ES-I3 (cell line): Measurements from ENCODE around the gene AKAIN1.

Source experiments
- H3K36me3 ChIP-seq: 2 replicates; pipeline ENCODE4 v1.6.1; 2013; ENCODE audit warnings: mild to moderate bottlenecking, low read length, control low read depth, moderate library complexity; ENCODE audit not compliant: insufficient read depth
- H3K4me1 ChIP-seq: 2 replicates; pipeline ENCODE4 v1.6.1; 2013; ENCODE audit warnings: mild to moderate bottlenecking, control low read depth, low read length; ENCODE audit not compliant: insufficient read depth
- H3K9ac ChIP-seq: 2 replicates; pipeline ENCODE4 v1.6.1; 2013; ENCODE audit warnings: low read depth, mild to moderate bottlenecking, low read length, moderate library complexity
- H3K9me3 ChIP-seq: 2 replicates; pipeline ENCODE4 v1.6.1; 2013; ENCODE audit warnings: mild to moderate bottlenecking, low read length, moderate library complexity; ENCODE audit not compliant: control insufficient read depth, insufficient read depth

AKAIN1 gene

GRCh38 chr18:5197032-5197434 lies at the start of gene AKAIN1:
Gene AKAIN1, minus strand, starts transcription at chr18:5197257. Its CDS starts 204 bp downstream, at chr18:5197053.
- H3K9me3 ChIP-seq = no peaks in the 10 kb centered on the region
- no peaks in the 10 kb centered on the region for H3K36me3 ChIP-seq
- no peaks in the 10 kb centered on the region for H3K4me1 ChIP-seq
- H3K9ac ChIP-seq = peak within 1 kb of the TSS; percentile 24; the same call in 1 of the 2 replicates

GRCh38 chr18:5244941-5245340 lies 47.9 kb upstream of the AKAIN1 start:
- no peaks in the 10 kb centered on the region for H3K9me3 ChIP-seq
- H3K36me3 ChIP-seq = peaks cover 7% of the 10 kb centered on the region; the same call in 1 of the 2 replicates
- no peaks in the 10 kb centered on the region for H3K4me1 ChIP-seq
- no peak overlapping the region for H3K9ac ChIP-seq

- peaks cover 7% of the 10 kb centered on the region; the same call in 1 of the 2 replicates for H3K36me3 ChIP-seq
- no peaks in the 10 kb centered on the region for H3K9me3 ChIP-seq
These were observed 42.4 kb upstream of the AKAIN1 start for GRCh38 chr18:5239447-5239846.

GRCh38 chr18:5238371-5238976 lies 41.4 kb upstream of the AKAIN1 start:
- Histone ChIP-seq H3K4me1 (no peaks in the 10 kb centered on the region), H3K9me3 (no peaks in the 10 kb centered on the region), H3K9ac (peak overlapping the region; percentile 96), H3K36me3 (no peaks in the 10 kb centered on the region)

More at GRCh38 chr18:5239447-5239846, 42.4 kb upstream of the AKAIN1 start:
- Histone ChIP-seq H3K9ac (no peak overlapping the region), H3K4me1 (no peaks in the 10 kb centered on the region)

- Histone ChIP-seq H3K36me3 (no peaks in the 10 kb centered on the region), H3K9me3 (no peaks in the 10 kb centered on the region), H3K4me1 (no peaks in the 10 kb centered on the region), H3K9ac (peak overlapping the region; percentile 96)
These were observed 40.8 kb upstream of the AKAIN1 start for GRCh38 chr18:5237723-5238370.

- no peaks in the 10 kb centered on the region for H3K36me3 ChIP-seq
- H3K9ac ChIP-seq = peak overlapping the region; percentile 96
- no peaks in the 10 kb centered on the region for H3K4me1 ChIP-seq
- H3K9me3 ChIP-seq = no peaks in the 10 kb centered on the region
These were observed 40.1 kb upstream of the AKAIN1 start for GRCh38 chr18:5237083-5237722.

- H3K4me1 ChIP-seq = no peaks in the 10 kb centered on the region
- H3K9me3 ChIP-seq = no peaks in the 10 kb centered on the region
- H3K36me3 ChIP-seq = no peaks in the 10 kb centered on the region
- H3K9ac ChIP-seq = no peak overlapping the region
These were observed 17.7 kb upstream of the AKAIN1 start for GRCh38 chr18:5214583-5215351.

GRCh38 chr18:5207471-5208150 lies 10.6 kb upstream of the AKAIN1 start:
- Histone ChIP-seq H3K9ac (no peak overlapping the region), H3K4me1 (no peaks in the 10 kb centered on the region), H3K9me3 (no peaks in the 10 kb centered on the region), H3K36me3 (no peaks in the 10 kb centered on the region)

GRCh38 chr18:5198311-5198710 lies 1.3 kb upstream of the AKAIN1 start:
- Histone ChIP-seq H3K4me1 (no peaks in the 10 kb centered on the region), H3K9me3 (no peaks in the 10 kb centered on the region), H3K9ac (no peak overlapping the region), H3K36me3 (no peaks in the 10 kb centered on the region)

GRCh38 chr18:5197461-5197860 lies 404 bp upstream of the AKAIN1 start:
- H3K36me3 ChIP-seq = no peaks in the 10 kb centered on the region
- H3K4me1 ChIP-seq = no peaks in the 10 kb centered on the region
- H3K9ac ChIP-seq = peak overlapping the region; percentile 24; the same call in 1 of the 2 replicates
- H3K9me3 ChIP-seq = no peaks in the 10 kb centered on the region

- Histone ChIP-seq H3K4me1 (no peaks in the 10 kb centered on the region), H3K36me3 (no peaks in the 10 kb centered on the region), H3K9ac (peak overlapping the region; percentile 24; the same call in 1 of the 2 replicates), H3K9me3 (no peaks in the 10 kb centered on the region)
These were observed 615 bp downstream of the AKAIN1 start for GRCh38 chr18:5196253-5197031.

- Histone ChIP-seq H3K4me1 (no peaks in the 10 kb centered on the region), H3K36me3 (no peaks in the 10 kb centered on the region), H3K9ac (peak overlapping the region; percentile 24; the same call in 1 of the 2 replicates), H3K9me3 (no peaks in the 10 kb centered on the region)
These were observed 1.4 kb downstream of the AKAIN1 start for GRCh38 chr18:5195656-5196055.

GRCh38 chr18:5180254-5180653 lies 16.8 kb downstream of the AKAIN1 start:
- H3K36me3 ChIP-seq = no peaks in the 10 kb centered on the region
- no peak overlapping the region for H3K9ac ChIP-seq
- H3K4me1 ChIP-seq = no peaks in the 10 kb centered on the region
- H3K9me3 ChIP-seq = no peaks in the 10 kb centered on the region
